Hematopoietic multipotent progenitor cell treated with erythropoietin and hydrocortisone succinate and interleukin-3 and kit ligand, for 17 days (in vitro differentiated cells): ENCODE measurements around the gene BATF3.

Source experiments
- DNase-seq: peaks from one replicate; pipeline ENCODE4 v3.0.0-alpha.2; 2015; ENCODE audit warnings: low spot score

BATF3 gene

GRCh38 chr1:212684521-212685090 is 15.0 kb downstream of the BATF3 start:
- DNase-seq, result no peak

- no peak for DNase-seq
Measured at GRCh38 chr1:212684076-212684475, 15.6 kb downstream of the BATF3 start.

DNA sequence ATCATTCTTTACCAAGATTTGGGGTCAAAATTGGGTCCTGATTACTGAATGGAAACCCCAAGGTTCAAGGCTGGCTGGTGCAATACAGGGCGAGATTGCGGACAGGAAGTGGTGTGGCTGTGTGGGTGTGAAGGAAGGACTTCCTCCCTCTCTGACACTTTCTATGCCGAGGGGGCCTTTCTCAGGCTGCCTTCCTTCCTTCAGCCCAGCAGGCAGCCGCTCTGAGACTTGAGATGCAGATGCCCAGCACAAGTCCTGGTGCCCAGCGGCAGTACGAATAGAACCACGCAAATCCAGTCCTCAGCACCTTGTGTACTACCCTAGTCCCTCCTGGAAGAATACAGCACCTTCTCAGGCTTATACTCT is 16.3 kb downstream of the BATF3 start:
- no peak for DNase-seq

DNA sequence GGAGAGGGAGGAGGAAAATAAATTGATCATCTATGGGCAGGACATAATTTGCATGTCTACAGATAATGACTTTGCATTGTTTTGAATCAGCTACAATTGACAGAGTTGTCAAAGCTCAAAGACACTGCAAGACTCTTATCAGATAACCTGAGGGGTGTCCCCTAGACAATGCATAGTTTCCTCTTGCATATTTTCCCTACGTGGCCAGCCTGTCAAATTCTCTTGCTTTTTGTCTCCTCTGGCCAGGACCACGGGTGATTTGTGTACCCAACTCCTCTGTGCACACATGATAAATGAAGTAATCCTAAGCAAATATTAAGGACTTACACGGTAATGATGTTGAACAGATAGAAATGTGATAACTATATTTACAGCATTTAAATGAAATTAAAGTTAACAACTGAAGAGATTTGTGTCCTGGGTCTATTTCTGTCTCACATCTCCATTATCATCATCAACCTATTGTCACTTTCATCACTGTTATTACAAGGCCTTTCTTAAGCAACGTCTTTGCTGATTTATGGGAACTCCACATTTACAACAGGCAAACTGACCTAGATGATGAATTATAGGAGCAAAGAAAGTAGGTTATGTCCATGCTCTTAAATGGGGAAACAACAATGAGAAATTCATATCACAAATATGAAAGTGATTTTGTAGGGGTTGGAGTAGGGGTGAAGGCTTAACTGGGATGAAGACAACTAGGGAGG is 18.8 kb downstream of the BATF3 start:
- DNase-seq, result no peak

DNA sequence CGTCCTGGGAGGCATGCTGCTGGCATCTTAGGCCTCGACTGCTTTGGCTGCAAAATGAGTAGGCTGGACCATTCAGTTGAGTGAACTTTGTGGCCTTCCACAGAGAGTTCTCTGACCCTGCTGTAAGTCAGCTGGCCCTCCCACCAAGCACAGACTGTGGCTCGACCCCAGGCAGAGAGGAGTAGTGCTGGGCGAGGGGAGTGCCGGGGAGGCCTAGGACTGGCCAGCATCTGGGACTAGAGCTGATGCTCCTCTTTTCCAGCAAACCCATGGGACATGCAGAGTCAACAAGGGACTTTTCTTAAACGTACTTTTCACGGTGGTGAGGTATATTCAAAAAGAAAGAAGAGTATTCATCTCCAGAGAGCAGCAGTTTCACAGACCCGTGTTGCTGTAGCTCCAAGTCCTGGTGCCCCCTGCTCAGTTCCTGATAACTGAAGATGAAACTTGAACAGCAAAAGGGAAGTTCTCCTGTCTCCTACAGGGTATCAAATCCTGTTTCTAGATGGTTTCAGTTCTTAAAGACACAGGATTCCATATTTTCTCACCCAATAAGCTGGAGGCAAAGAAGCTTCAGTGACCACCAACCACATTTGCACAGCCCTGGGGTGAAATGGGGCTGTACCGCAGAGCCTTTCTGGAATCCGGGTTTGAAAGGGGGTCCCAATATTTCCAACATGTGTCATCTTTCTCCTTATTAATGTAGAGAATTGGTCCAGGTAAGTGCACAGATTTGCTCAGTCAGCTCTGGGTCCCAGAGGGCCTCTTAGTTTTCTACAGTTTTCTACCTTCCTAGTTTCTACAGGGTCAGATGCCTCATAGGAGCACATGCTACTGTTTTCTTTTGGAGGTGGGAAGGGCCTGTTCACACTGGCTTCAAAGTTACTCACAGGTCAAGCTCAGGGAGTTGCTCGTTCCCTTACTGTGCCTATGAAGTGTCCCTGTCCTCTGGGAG is 20.9 kb downstream of the BATF3 start:
- DNase-seq, result no peak

GRCh38 chr1:212677573-212677972 is 22.1 kb downstream of the BATF3 start:
- no peak for DNase-seq

- DNase-seq, result no peak
Measured at GRCh38 chr1:212677136-212677535, 22.5 kb downstream of the BATF3 start.

DNA sequence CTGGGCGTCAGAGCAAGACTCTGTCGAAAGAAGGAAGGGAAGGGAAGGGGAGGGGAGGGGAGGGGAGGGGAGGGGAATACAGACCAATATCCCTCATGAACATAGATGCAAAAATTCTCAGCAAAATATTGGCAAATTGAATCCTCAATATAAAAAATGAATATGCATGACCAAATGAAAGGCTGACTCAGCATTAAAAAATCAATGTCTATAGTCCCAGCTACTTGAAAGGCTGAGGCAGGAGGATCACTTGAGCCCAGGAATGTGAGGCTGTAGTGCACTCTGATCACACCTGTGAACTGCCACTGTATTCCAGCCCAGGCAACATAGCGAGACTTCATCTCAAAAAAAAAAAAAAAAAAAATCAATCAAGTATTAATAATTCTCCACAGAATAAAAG is 24.0 kb downstream of the BATF3 start:
- DNase-seq, result no peak

GRCh38 chr1:212674872-212675271 is 24.8 kb downstream of the BATF3 start:
- no peak for DNase-seq

GRCh38 chr1:212671342-212672031 is 28.2 kb downstream of the BATF3 start:
- DNase-seq, result no peak

DNA sequence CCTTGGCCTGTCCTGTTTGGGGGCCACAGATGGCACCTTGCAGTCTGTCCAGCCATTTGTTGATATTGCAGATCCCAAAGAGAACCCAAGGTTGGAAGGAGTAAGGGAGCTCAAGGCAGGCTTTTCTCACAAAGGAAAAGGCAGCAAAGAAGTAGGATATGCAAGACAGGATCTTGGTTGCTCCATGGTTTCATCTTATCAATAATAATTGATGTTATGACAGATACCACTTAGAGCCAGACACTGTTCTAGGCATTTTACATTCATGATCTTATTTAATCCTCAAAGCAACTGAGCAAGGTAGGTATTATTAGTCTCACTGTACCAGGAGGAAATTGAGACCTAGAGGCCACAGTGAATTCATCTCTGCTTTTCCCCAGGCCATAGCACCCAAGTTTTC is 28.8 kb downstream of the BATF3 start:
- DNase-seq, result no peak

DNA sequence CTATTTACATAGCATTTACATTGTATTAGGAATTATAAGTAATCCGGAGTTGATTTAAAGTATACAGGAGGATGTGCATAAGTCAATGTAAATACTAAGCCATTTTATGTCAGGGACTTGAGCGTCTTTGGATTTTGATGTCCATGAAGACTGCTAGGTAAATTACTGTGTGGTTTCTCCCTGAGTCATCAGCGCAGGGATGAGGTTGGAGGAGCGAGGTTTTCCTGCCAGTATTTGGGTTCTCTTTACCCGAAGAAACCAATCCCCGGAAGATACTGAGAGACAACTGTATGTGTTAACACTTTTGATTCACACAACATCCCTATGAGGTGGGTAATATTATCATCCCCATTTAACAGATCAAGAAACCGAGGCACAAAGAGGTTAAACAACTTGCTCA is 29.3 kb downstream of the BATF3 start:
- no peak for DNase-seq

GRCh38 chr1:212669600-212669999 is 30.0 kb downstream of the BATF3 start:
- no peak for DNase-seq

DNA sequence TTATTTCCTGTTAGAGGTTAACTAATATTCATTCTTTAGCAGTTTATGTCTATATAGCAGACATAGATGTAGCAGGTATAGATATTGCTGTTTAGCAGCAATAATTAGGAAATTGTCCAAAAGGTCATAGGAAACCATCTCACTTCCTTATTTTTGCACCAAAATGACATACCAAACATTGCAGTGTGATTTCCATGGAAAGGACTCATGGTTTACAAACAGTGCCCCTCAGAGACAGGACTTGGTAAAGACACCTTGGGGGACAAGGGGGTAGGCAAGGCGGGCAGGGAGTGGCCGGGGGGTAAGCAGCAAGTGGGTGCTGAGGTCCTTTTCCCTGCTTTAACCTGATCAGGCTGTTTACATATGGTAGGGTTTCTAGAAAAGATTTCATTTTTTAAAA is 30.5 kb downstream of the BATF3 start:
- no peak for DNase-seq

- DNase-seq, result no peak
Measured at GRCh38 chr1:212668477-212668876, 31.2 kb downstream of the BATF3 start.

- no peak for DNase-seq
Measured at GRCh38 chr1:212667223-212668139, 32.2 kb downstream of the BATF3 start.

DNA sequence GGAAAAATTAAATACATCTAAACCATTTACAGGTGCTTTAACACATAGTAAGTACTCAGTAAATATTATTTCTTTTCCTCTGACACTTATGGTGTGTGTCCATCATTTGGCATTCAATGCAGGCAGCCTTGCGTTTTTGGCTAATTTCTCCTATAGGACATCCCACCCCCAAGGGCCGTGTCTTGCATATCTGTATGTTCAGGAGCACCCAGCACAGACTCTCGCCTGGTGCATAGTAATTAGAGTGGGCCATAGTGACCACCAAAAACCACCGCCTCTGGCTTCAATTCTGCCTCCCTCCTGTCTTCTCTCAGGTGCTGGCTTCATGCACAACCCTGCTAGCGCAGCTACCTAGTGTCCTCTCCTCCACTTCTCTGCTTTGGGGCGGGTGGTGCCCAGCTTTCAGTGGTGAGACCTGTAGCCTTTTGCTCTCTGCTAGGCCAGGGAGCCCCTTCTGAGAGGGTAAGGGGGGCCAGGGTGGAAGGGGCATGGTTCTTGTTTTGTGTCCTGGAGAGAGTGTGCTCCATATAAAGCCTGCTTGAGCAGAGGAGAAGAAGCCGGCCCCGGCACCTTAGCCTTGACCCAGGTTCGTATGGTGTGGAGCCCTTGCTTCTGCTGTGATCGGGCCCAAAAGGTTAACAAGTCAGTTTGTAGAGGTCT is 33.4 kb downstream of the BATF3 start:
- DNase-seq, result no peak

GRCh38 chr1:212665241-212666115 is 34.2 kb downstream of the BATF3 start:
- peak; percentile 51 for DNase-seq

GRCh38 chr1:212664409-212665199 is 35.0 kb downstream of the BATF3 start:
- no peak for DNase-seq
